Measurements from ENCODE around the gene GTF2I.

DNA sequence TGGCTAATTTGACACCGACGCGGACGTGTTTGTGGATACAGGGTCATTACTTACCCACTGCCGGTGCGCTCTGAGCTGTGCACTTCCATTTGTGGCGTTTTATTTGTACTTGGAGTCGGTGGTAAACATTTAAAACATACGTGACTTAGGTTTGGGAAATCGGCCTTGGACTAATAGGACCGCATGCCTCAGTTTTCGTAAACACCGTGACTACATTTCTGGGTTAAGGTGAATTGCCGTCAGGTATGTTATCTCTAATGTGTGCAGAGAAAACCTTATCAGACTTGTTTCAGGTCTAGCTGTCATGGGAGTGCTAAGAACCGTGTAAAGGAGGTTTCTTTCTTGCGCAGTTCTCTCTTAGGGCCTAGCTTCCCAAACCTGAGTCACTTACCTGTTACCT, 64.6 kb downstream of the GTF2I start:
- TF ChIP-seq, protein P1, sequence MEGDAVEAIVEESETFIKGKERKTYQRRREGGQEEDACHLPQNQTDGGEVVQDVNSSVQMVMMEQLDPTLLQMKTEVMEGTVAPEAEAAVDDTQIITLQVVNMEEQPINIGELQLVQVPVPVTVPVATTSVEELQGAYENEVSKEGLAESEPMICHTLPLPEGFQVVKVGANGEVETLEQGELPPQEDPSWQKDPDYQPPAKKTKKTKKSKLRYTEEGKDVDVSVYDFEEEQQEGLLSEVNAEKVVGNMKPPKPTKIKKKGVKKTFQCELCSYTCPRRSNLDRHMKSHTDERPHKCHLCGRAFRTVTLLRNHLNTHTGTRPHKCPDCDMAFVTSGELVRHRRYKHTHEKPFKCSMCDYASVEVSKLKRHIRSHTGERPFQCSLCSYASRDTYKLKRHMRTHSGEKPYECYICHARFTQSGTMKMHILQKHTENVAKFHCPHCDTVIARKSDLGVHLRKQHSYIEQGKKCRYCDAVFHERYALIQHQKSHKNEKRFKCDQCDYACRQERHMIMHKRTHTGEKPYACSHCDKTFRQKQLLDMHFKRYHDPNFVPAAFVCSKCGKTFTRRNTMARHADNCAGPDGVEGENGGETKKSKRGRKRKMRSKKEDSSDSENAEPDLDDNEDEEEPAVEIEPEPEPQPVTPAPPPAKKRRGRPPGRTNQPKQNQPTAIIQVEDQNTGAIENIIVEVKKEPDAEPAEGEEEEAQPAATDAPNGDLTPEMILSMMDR (IDR thresholded peaks at IDR 0.05), result no peak
- TF ChIP-seq POLR2AphosphoS5 (IDR thresholded peaks at IDR 0.05) (no peak), POLR2A (IDR thresholded peaks at IDR 0.05) (no peak)
